GM21619 (cell line): ENCODE measurements around the gene PLLP.

Experiments used
- ATAC-seq: cut with Tn5 transposase; IDR thresholded peaks from one replicate; pipeline ENCODE4 v1.9.1; 2021; ENCODE audit not compliant: unreplicated experiment

PLLP gene

GRCh38 chr16:57226701-57227621 is 57.5 kb downstream of the PLLP start:
- no peak for ATAC-seq

GRCh38 chr16:57225978-57226377 is 58.5 kb downstream of the PLLP start:
- no peak for ATAC-seq

- ATAC-seq = no peak
Observed at GRCh38 chr16:57224651-57225335, 59.7 kb downstream of the PLLP start.

GRCh38 chr16:57223057-57223456 is 61.4 kb downstream of the PLLP start:
- no peak for ATAC-seq

- ATAC-seq = no peak
Observed at GRCh38 chr16:57216968-57217367, 67.5 kb downstream of the PLLP start.

- ATAC-seq = no peak
Observed at GRCh38 chr16:57213462-57213861, 71.0 kb downstream of the PLLP start.

GRCh38 chr16:57209780-57210179 is 74.7 kb downstream of the PLLP start:
- no peak for ATAC-seq

- no peak for ATAC-seq
Observed at GRCh38 chr16:57208926-57209325, 75.5 kb downstream of the PLLP start.
